ENCODE data around the gene ESPN.
A peak's percentile ranks its signal among the peaks of the same experiment; 100 is the strongest.

The ESPN gene

GRCh38 chr1:6409733-6410132 lies 14.8 kb upstream of the ESPN start:
- DNase-seq (ENCODE audit: low read depth in 3 of 3, low spot score in 1 of 3) = no peak

GRCh38 chr1:6410248-6410893 lies 14.2 kb upstream of the ESPN start:
- no peak for DNase-seq (ENCODE audit: low read depth in 3 of 3, low spot score in 1 of 3)

GRCh38 chr1:6412896-6413295 lies 11.7 kb upstream of the ESPN start:
- no peak for DNase-seq (ENCODE audit: low read depth in 3 of 3, low spot score in 1 of 3)

GRCh38 chr1:6414443-6414844 lies 10.1 kb upstream of the ESPN start:
- peak in 1 of 3 donors; percentile 34 for DNase-seq (ENCODE audit: low read depth in 3 of 3, low spot score in 1 of 3)

- no peak for DNase-seq (ENCODE audit: low read depth in 3 of 3, low spot score in 1 of 3)
These were observed 9.5 kb upstream of the ESPN start for GRCh38 chr1:6414881-6415626.

- no peak for DNase-seq (ENCODE audit: low read depth in 3 of 3, low spot score in 1 of 3)
These were observed 8.3 kb upstream of the ESPN start for GRCh38 chr1:6416295-6416656.

- no peak for DNase-seq (ENCODE audit: low read depth in 3 of 3, low spot score in 1 of 3)
These were observed 7.7 kb upstream of the ESPN start for GRCh38 chr1:6416906-6417305.

GRCh38 chr1:6417961-6418667 lies 6.5 kb upstream of the ESPN start:
- no peak for DNase-seq (ENCODE audit: low read depth in 3 of 3, low spot score in 1 of 3)

- no peak for DNase-seq (ENCODE audit: low read depth in 3 of 3, low spot score in 1 of 3)
These were observed 5.7 kb upstream of the ESPN start for GRCh38 chr1:6418668-6419396.

- DNase-seq (ENCODE audit: low read depth in 3 of 3, low spot score in 1 of 3) = no peak
These were observed 5.2 kb upstream of the ESPN start for GRCh38 chr1:6419397-6419803.

GRCh38 chr1:6419804-6420453 lies 4.6 kb upstream of the ESPN start, which contains the start of gene HES2:
HES2 (minus strand) TSS chr1:6419919; CDS start chr1:6419820, 99 bp downstream.
- no peak for DNase-seq (ENCODE audit: low read depth in 3 of 3, low spot score in 1 of 3)

GRCh38 chr1:6420454-6421042 lies 4.0 kb upstream of the ESPN start:
- no peak for DNase-seq (ENCODE audit: low read depth in 3 of 3, low spot score in 1 of 3)

- DNase-seq (ENCODE audit: low read depth in 3 of 3, low spot score in 1 of 3) = no peak
These were observed 3.3 kb upstream of the ESPN start for GRCh38 chr1:6421266-6421665.

- DNase-seq (ENCODE audit: low read depth in 3 of 3, low spot score in 1 of 3) = peak; percentile 38 to 64 (median 48)
These were observed 1.1 kb upstream of the ESPN start for GRCh38 chr1:6423321-6423999.

GRCh38 chr1:6424000-6424565 lies 493 bp upstream of the ESPN start:
- no peak for DNase-seq (ENCODE audit: low read depth in 3 of 3, low spot score in 1 of 3)

GRCh38 chr1:6425658-6426057 lies 1.1 kb downstream of the ESPN start:
- DNase-seq (ENCODE audit: low read depth in 3 of 3, low spot score in 1 of 3) = no peak

- no peak for DNase-seq (ENCODE audit: low read depth in 3 of 3, low spot score in 1 of 3)
These were observed 1.8 kb downstream of the ESPN start for GRCh38 chr1:6426277-6426971.

GRCh38 chr1:6426972-6427350 lies 2.4 kb downstream of the ESPN start:
- DNase-seq (ENCODE audit: low read depth in 3 of 3, low spot score in 1 of 3) = no peak
